Stimulated activated CD4-positive, alpha-beta T cell treated with anti-CD3 and anti-CD28 coated beads, Interleukin-2, amount 100 ng/mL, for 24 hours (primary cell): ENCODE data around the gene ARHGAP10.
"Not testable (repeated sequence)": the region's sequence is repeated elsewhere in the genome, so short reads cannot be mapped to it uniquely, and the experiment has no call there.

Experiments used
- DNase-seq, 2 donors: peaks; one replicate each; pipeline ENCODE4 v3.0.0-alpha.2; 2020

Gene ARHGAP10

DNA sequence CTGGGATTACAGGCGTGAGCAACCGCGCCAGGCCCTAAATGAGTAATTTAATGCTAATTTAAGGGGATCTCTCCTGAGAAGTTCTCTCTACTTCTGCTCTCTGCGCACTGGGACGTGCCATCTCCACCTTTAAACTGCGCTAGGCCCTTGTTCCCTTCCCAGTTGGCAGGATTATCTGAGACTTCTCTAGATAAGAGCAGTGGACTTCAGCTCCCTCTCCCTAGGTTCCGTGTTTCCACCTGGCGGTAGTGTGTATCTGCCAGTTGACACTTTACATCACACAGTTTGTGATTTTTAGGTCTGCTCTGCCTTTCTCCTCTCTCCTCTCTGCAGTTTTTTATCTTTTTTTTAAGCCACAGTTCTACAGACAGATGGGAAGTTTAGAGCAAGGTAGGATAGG is 40.2 kb downstream of the ARHGAP10 start:
- DNase-seq = no peak

DNA sequence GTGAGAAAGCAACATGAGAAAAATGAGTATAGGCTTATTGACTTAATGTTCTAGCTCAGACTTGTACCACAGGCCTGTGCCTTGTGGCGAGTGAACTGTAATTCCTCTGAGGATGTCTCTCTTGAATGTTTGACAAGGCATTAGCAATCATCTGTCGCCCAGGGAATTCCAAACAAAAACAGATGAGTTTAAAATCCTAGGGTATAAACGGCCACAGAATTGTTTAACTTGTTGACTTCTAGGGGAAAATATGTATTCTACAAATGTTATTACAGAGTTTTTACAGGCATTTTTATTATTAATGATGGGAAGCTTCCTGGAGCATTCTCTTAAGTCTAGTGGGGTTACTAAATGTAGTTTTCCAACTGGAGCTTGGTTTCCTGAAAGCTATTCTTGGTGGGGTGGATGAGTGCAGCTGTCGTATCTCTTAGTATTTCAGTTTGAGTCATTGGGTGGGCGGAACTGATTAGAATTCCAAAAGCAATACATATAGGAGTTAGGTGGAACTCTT is 40.6 kb downstream of the ARHGAP10 start:
- no peak for DNase-seq

DNA sequence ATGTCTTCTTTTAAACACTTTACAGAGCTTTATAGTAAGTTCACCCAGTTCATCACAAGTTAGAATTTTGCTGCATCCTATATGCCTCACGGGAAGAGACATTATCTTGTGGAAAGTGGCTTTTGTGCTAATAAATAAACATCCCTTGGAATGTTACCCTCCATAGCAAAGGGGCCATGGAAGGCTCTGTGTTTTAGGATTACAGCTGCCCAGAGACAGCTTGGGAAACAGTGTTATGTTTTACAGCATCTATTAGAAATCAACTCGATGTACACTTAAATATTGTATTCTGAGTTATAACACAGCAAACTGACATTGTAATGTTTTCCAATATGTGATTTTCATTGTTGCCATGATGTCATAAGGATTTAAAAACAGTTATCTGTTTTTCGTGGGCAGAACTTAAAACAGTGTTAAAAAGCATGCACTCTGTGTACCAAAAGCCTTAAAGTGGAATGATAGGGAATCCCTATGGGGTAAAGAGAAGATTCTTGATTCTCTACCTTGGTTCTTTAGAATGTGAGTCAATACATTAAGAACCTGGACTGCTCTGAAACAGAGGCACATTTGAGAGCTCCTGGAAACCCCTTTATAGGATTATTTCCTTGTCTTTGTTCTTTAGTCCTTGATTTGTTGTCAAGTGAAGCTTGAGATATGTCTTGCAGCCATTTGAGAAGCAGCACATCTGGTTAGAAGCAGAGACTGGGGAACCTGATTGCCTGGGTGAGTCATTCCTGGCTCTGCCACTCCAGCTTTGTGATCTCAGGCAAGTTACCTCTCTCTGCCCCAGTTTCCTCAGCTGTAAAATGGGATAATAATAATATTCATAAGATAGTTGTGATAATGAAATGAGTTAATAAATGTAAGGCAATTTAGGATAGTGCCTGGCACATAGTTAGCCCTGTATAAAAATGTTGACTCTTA is 41.6 kb downstream of the ARHGAP10 start:
- DNase-seq = no peak

DNA sequence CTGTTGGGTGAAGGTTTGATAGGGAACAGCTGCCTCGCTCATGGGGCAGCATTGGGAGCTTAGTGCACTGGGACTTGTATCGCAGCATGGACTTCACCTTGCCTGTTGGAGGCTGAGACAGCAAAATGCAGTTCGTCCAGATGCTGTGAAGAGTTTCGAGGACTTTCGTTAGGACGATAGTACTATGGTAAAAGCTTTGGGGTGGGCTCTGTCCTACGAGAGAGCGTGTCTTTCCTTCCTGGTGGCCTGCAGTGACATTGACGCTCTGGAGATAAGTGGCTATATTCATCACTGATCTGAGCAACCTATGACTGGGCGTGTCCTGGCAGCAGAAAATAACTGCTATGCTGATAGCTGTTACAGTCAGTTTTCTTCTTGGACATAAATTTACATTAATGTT is 44.8 kb downstream of the ARHGAP10 start:
- DNase-seq = no peak

DNA sequence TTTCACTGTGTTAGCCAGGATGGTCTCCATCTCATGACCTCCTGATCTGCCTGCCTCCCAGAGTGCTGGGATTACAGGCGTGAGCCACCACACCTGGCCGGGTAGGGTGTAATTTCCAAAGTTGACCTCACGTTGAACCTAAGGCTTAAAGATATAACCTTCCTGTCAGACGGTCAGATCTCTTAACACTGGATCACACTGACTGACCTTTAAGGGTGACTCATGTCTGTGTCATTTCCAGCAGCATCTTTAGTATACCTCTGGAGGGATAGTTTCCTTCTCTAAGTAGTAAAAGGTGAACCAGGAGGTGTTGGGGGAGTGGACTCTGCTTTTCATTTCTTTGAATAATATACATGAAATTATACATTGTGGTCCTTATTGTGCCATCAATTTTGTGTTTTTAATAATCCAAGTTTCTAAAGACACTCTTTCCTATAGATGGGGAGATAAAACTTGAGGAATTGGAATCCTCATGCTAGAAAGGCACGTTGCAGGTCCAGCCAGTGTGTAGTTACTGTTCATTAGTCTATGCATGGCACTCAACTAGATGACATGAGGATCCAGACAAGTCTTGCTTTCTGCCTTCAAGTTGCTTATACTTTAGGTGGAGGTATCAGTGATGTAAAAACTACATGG is 45.7 kb downstream of the ARHGAP10 start:
- DNase-seq = no peak

DNA sequence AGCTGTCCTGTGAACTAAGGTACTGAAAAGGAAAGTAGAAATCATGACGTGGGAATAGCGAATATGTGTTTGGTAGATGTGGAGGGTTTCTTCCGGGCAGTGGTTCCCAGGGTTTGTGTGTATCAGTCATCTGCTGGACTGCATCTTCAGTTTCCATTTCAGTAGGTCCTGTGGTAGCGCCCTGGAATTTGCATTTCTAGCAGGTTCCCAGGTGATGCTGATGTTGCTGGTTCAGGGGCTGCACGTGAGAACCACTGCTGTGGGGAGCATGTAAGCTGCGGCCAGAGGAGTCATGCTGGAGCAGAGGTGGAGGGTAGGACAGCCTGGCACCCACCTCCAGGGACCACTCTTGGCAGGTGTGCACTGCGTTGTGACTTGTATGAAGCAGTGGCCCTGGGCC is 47.1 kb downstream of the ARHGAP10 start:
- DNase-seq = no peak

DNA sequence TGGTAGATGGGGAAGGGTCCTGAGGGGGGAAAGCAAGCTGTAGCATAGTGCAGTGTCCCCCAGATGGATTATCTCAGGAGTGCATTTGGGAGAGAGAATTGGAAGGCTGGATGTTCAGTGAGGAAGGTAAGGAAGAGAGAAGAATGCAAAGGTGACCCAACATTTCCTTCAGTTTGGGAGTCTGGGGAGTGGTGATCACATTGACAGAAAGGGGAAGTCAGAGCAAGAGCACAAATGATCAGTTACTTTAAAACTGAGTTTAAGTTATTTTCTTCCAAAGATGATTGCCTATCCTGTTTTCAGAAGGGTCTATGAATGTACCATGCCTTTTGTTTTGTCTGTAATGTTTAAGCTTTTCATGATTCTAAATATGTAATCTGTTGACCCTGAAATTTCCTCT is 47.6 kb downstream of the ARHGAP10 start:
- DNase-seq = no peak

DNA sequence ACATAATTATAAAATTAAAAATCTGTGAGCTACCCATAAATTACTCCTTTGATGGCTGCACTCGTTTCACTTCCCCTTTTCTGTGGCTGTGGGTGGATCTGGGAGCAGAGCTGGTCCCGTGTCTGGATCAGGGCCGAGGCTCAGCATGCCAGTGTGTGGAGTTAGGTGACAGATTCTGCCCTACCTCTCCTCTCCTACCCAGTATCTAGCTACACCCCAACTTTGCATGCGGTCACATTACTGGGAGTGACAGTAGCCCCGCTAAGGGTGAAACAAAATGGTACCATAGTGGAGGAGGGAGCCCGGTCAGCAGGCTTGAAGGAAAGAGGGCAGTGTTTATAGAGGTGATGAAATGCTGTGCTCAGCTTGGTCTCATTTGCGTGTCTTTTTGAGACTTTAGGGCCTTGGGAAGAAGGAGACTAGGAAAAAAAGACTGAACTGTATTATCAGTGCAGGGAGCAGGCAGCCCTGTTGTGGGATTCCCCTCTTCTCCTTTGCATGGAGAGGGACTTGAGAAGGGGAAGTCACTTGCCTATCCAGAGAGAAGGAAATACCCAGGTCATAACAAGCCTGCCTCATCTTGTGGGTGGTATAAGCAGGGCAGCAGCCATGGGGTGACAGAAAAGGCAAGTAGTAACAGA is 48.4 kb downstream of the ARHGAP10 start:
- no peak for DNase-seq

DNA sequence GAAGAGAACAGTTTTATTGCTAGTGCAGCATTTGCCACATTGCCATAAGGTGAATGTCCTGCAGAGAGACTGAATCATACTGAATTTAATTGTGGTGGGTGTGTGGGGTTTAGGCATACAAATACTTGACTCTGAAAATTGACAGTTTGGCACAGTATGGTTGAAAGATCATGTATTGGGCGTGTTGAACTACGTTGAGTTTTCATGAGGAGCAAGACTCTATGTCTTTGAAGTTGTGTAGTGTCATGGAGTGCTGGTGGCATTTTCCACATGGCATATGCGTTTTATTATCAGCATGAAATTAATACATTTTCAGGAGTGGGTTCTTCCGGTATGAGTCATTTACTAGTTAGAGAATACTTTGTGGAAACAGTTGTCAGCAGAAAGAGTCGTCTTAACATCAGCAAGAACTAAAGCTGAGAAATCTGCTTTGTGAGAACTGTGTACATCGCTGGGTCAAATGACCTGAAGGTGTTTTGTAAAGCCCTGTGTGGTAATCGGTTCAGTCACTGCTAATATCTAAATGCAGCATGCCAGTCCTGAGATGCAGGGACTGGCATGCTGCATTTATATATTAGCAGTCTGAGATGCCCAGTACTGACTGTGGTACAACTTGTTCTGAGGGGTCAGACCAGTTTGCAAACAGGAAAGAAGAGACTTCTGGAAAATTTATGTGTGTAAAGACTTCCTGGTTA is 50.3 kb downstream of the ARHGAP10 start:
- DNase-seq = no peak

DNA sequence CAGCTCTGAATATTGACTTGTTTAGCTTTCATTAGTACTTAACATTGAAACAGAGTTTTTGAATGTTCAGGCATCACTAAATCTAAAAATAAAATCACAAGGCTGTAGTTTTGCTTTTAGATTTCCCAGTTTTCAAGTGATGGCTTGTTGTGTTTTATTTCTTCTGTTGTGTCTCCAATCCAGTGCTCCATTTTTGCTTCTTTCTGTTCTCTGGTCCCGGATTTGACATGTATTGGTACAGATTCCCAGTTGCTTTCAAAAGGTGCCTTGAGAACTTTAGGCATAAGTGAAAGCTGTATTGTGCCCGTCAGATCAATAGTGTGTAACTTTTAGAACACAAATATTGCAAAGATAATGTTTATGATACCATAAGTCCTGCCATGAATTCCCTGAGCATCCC is 53.2 kb downstream of the ARHGAP10 start:
- DNase-seq = no peak

DNA sequence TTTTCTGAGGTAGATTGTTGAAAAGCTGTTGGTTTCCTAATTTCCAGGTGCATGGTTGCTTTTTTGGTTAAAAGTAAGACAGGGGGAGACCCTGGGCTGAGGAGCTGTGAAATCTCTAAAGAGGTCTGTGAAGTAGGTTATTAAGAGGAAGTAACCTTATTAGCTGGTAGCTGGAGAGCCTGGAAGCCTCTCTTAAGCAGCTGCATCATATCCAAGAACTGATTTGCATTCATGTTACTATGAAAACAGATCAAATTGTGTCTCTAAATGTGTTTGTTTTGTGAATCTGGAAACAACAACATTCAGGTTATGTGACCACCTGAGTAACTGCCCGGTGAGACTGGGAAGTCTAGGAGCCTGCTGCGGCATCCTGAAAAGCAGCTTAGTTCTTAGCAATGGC is 54.1 kb downstream of the ARHGAP10 start:
- DNase-seq = no peak

DNA sequence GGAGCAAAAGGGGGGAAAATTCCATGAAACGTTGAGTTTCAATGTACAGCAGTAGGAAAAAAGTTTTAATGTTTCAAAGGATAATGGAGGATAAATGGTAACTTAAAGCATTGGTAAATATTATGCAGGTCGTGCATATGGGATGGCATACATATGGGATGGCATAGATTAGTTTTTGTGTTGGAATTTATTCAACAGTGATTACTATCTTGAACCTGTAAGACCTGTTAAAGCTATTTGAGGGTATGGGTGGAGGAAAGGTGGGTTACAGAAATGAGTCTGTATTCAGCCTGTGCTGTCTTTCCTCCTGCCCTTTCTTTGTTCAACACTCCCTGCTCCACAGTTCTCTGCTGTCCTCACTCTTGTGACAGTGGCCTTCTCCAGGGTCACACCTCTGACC is 54.6 kb downstream of the ARHGAP10 start:
- DNase-seq = no peak

DNA sequence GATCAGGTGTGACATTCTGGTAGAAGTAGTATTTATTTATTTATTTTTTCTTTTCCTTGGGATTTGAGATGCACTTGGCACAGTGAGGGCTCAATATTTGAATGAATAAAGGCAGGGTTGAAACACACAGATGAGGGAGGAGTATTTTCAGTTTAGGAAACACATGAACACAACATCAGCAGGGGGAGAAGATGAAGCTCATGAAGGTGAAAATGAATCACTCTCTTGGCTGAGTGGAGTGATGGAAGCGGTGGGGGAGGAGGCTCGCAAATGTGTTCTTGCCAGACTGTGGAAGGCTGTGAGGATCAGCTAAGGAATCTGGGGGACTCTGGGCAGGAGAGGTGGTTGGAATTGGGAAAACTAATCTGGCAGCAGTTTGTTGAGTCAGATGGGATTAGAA is 55.3 kb downstream of the ARHGAP10 start:
- no peak for DNase-seq

DNA sequence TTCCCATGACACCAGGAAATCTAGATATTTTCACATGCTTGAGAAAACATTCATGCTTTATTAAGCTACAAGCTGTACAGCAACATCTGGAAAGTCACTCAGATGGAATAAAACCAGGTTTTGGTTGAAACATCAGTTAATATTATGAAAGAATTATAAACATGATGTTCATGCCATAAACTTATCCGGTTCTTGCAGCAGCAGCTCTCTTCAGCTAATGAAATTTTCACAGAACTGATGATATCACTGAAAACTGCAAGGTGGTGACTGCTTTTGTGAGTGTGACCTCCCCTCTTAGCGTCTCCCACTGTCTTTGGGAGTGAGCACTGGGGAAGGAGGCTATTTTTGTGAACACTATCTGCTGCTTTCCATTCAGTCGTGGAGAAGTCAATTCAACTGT is 56.9 kb downstream of the ARHGAP10 start:
- DNase-seq = no peak

DNA sequence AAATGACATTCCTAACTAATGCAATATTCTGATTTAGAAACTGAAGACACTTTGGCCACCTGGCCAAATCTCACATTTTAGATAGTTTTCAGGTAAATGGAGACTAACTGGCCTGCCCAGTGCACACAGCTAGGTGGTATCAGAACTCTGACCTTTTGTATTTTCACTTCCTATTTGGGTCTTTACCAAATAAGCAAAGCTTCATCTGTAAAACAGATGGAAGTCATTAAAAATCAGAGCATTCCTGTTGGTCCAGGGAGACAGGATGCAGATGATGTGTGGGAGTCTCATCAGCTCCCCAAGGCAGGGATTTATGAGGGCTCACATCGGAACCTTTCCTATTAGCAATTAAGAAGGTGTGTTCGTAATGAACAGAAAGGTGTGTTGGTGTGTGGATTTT is 57.7 kb downstream of the ARHGAP10 start:
- no peak for DNase-seq

DNA sequence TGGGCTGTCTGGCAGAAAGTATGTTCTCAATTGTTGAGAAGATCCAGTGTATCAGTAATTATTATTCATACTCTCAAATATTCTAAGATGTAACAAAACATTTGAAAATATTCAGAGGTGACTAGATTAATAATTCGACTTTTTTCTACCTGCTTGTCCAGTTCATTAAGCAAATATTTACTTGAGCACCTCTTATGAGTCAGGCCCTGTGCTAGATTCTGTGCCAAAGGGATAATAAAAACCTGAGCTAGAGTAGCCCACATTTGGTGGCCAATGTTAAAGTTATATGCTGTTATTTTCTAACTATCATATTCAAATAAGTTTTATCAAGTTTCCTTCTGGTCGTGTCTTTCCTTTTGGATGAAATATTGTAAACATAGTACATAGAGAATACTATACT is 58.5 kb downstream of the ARHGAP10 start:
- DNase-seq = no peak

DNA sequence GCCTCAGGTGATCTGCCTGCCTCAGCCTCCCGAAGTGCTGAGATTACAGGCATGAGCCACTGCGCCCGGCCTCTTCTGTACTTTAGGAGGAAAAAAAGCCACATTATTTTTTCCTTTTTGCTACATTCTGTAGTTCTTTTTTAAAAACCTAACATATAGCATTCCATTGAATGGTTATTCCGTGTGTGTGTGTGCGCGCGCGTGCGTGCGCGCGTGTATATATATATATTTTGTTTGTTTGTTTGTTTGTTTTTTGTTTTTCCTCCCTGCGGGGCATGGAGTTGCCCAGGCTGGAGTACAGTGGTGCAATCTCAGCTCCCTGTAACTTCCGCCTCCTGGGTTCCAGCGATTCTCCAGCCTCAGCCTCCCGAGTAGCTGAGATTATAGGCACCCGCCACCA is 59.5 kb downstream of the ARHGAP10 start:
- no peak for DNase-seq

DNA sequence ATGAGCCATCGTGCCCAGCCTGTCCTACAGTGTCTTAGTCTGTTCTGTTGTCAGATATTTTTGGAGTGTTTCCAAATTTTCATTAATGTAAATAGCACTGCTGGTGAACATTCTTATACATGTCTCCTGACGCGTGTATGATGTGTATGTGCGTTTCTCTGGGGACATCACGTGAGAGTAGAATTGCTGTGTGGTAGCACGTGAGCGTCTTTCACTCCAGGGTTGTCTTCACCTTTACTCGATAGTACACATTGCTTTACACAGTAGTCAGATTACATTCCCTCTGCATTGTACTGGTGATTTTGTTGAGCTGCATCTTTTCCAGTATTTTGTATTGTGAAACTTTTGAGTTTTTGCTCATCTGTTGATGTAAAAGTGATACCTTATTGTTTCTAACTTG is 60.0 kb downstream of the ARHGAP10 start:
- DNase-seq = no peak

DNA sequence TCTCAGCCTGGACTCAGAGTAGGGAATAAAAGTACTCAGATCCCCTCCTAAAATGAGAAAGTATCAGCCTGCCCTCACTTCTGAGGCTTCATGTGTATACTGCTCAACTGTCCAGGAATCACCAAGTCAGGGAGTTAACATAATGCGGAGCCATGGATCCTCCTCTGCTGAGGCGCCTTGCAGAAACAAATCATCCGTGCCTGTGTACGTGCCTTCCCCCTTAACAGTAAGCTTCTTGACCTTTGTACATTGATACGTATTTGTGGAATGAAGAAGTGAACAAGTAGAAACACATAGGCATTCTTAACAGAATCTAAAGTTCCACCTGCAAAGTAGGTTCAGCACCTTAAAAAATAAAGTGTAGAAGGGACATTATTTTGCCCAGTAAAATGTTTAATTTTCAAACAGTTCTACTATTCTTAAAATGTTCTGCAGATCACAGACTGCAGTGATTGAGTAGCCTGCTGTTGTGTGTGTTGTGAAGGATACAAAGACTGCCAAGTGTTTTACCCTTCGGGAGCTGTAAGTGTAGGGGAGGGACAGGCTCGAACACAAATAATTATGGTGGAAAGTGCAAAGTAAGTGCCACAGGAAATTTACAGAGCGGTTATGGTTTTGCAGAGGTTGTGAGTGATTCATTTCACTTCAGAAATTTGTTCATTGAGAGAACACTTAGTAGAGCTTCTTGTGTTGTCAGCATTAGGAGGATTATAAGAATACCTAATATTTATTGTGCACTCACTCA is 61.9 kb downstream of the ARHGAP10 start:
- no peak for DNase-seq

DNA sequence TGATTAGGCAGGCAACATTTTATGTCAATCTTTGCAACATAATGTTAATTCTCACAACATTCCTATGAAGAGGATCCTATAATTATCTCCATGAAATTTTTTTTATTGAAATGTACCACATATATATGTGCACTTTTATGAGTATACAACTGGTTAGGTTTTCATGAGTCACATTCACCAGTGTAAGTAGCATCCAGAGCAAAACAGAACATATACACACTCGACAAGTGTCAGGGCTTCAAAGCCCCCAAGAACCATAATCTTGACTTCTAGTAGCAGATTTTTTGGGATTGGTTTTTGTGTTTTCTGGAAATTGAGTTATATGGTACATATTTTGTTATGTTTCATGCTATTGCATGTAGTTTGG is 62.4 kb downstream of the ARHGAP10 start:
- DNase-seq = no peak

DNA sequence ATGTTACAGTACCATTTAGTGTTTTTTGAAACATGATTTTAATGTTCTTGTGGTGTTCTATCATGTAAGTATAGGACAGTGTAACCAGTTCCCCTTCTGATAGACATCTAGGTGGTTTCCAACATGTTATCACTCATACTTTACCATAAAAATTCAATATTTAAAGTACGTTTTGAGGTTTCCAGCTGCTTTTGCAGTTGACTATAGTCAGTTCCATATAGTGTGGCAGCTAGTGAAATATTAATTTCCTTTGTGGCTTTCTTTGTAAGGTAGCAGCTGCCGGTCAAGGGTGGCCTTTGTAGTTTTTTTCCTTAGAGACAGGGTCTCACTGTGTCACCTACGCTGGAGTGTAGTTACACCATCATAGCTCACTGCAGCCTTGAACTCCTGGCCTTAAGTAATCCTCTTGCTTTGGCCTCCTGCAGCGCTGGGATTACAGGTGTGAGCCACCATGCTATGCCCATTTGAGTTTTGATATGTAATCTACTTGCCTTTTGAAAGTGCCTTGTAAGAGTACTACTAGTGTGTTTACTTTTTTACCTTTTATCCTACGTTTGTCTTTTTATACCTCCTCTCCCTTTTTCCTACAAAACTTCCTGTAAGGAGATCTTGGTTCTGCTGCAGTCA is 63.0 kb downstream of the ARHGAP10 start:
- DNase-seq = no peak

DNA sequence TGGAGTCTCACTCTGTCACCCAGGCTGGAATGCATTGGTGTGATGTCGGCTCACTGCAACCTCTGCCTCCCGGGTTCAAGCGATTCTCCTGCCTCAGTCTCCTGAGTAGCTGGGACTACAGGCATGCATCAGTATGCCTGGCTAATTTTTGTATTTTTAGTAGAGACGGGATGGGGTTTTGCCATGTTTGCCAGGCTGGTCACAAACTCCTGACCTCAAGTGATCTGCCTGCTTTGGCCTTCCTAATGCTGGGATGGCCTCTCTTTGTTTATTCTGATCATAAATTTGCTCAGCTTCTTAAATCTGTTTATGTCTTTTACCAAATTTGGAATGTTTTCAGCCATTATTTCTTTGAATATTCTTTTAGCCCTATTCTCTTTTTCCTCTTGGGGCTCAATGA is 67.2 kb downstream of the ARHGAP10 start:
- DNase-seq = not testable (repeated sequence)
